GM18907 (cell line): Measurements from ENCODE around the gene BRICD5.

ENCODE experiments used
- ATAC-seq: cut with Tn5 transposase; IDR thresholded peaks from one replicate; pipeline ENCODE4 v1.9.1; 2021; ENCODE audit warnings: mild to moderate bottlenecking, moderate library complexity; ENCODE audit not compliant: unreplicated experiment

Gene BRICD5

DNA sequence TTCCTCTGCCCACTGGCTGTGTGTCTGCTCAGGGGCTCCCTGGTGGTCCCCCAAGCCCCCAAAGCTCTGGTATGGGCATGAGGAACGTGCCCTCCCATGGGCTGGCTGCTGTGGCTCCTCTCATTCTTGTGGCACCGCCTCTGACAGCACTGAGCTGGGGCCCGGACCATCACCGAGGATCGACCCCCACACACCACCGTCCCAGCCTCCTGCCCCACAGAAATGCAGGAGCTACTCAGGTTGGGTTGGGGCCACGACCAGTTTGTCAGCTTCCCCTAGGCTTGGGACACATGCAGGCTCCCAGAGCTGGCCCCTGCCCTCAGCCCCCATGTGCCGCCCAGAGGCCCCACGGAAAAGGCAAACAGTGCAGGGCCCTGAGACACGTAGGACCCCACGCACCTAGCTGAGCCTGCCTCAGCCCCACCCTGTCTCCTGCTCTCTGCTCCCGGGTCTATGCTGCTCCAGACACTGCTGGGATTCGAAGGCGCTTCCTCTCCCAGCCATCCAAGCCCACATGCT lies 11.0 kb downstream of the BRICD5 start:
- ATAC-seq, result no peak

DNA sequence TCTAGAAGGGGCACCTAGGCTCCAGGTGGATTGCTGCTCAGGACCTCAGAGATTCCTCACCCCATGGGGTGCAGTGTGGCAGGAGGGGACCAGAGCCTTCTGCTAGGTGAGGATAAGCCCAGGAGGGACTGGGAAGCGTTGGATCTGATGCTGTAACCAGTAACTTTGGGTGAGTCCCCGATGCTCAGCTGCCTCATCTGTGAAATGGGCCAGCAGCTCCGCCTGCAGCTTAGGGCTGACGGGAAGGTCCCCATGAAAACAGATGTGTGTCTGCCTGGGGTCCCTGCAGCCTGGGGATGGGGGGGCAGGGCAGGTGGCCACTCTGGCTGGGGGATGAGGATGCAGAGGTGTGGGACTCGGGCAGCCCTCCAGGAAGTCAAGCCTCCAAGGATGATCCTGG lies 11.6 kb downstream of the BRICD5 start:
- ATAC-seq, result no peak

DNA sequence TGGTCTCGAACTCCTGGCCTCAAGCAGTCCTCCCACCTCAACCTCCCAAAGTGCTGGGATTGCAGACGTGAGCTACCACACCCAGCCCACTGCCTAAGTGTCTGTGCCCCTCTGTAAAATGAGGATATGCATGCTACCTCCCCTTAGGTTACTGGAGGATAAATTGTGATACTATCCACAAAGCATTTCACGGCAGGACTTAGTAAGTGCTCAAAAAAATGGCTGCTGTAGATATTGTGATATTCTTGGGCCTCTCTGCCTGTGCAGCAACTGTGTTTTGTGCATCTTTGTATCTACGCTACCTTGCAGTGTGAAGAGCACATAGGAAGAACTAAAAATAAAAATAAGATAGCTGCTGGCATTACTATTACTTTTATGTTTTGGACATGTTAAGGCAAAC lies 12.4 kb downstream of the BRICD5 start:
- no peak for ATAC-seq

DNA sequence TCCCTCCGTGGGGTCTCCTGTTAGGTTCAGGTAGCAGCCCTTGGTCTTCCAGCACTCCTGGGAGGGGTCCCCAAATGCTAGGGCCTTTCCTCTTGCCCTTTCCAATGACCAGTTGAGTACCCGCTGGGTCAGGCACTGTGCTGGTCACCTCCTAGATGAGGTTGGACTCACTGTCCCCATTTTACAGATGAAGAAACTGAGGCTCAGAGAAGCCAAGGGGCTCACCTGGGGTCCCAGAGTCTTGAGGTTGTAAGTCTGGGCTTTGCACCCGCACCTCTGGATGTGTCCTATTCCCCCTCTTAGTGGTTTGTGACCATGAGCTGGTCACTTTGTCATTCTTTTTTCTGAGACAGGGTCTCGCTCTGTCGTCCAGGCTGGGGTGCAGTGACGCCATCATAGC lies 12.9 kb downstream of the BRICD5 start:
- ATAC-seq, result no peak

DNA sequence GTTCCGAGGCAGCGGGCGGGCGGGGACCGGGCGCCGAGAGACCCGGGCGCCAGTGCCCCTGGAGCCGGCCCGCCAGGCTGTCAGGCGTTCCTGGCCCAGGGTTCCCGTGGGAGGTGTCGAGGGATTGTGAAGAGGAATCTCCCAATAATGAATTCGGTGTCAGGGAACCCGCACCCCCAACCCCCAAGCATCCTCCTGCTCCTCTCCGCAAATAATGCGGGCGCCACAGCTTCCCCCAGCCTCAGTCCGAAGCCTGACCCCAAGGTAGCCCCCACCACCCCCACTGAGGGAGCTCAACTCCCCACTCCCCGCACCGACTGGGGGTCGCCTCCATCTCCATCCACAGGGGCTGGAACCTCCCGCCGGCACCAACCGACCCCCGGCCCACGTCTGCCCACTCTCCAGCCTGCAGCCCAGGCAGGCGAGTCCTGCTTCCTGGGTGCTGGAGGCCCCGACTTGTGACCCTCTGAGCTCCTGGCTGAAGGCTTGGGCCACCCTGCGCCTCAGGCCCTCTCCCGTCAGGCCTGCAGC lies 13.6 kb downstream of the BRICD5 start:
- ATAC-seq, result no peak

DNA sequence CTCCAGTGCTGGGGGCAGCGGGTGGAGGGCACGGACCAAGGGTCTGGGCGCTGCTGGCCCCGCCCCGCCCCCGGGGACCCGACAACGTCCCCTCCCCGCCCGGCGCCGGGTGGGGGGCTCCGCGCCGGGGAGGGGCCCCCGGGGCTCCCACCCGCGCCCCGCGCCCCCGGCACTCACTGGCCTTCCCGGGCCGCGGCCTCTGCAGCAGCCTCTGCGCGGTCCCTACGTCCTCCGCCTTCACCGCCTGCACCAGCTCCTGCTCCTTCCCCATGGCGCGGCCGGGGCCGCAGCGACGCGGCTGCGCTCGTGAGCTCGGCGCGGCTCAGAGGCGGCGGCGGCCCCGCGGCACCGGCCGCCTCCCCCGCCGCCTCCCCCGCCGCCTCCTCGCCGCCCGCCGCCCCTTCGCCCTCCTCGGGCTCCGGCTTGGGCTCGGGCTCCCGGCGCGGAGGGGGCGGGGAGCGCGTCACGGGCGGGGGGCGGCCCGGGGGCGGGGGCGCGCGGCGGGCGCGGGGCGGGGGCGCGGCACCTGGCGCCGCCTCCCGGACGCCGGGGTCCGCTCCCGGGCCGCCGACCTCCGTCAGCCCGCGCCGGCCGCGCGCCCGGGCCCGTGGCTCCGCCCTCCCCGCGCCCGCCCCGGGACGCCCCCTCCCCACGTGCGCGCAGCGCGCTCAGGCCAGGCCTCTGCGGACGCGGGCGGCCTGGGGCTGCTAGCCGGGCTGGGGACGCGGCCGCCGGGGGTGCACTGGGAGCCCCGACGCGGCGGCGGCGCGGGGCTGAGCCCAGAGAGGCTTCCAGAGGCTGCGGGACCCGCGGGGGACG lies 14.3 kb downstream of the BRICD5 start, which contains the start of gene CASKIN1:
Gene CASKIN1 (minus strand): TSS at position 444 of the 819 bp plus-strand sequence. CDS start 173 bp downstream, at position 271.
- no peak for ATAC-seq

DNA sequence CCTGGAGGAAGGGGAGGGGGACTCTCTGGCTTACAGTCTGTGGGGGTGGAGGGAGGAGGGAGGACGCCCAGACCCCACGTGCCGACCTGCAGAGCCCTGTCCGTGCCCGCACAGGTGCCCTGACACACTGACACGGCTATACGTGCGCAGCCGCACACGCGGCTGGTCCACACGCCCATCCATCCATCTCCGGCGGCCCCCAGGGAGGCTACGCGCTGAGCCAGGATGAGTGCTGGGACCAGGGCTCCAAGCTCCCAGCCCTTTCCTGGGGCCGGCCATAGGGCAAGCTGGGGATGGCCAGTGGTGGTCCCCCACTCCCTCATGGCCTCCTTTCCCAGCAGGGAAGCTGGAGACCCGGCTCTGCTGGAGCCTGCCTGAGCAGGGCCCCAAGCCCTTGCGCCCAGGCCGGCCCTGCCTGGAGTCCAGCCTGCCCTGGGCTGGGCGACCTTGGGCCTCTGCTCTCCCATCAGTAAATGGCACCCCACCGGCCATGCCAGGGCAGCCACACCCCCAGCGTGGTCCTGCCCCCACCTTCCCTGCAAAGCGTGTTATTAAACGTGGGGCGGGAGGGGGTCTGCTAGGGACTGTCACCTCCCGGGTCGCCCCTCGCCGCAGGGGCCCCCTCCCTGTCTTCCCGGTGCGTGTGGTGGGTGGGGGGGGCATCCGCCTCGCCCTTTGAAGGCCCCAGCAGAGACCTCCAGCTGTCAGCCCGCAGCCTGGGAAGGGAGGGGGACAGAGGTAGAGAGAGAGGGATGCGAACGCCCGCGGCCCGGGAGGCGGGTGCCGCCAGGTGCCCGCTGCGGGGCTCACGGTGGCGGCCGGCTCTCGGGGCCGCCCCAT lies 15.1 kb downstream of the BRICD5 start:
- no peak for ATAC-seq

DNA sequence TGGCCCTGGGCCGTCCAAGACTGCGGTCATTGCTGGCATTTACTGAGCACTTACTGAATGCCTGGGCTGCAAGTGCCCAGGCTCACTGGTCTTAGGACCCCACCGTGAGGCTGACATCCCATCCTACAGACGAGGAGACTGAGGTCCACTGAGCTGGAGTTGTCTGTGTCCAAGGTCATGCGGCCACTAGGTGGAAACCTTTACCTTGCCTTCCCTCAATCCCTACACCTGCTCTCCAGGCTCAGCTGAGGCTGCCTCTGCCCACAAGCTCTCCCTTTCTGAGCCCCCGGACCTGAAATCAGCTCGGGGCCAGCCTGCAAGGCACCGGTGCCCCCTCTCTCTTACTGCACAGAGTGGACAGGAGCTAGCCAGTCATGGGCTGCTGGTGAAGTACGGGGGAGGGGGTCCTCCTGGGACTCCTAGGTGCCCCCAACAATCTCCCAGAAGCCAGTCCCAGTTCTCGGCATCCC lies 15.8 kb downstream of the BRICD5 start:
- no peak for ATAC-seq

DNA sequence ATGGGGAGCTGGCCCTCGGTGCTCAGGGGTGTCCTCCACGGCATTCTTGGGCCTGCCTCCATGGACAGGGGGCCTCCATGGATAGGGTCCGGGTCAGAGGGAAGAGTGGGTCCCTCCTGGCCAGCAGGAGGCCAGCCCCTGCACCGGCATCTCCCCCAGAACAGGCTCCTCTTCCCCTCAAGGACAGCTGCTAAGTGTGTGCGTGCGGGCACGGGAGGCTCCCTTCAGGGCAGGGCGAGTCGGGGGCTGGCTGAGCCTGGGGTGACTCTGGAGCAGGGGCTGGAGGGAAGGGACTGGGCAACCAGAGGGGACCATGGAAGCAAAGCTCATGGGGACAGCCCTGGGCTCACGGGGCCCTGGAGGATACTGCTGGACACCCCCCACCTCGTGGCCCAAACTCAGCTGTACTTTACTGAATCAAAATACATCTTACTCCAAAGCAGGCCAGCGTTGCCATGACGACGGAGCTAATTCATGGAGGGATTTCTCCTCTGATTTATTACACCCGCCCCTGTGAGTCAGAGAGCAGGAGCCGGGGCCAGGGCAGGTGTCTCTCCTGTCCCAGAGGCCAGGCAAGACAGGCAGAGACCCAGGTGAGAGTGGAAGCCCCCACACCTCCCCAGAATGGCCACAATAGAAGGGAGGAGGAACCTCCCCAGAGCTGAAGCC lies 16.4 kb downstream of the BRICD5 start:
- ATAC-seq, result no peak

DNA sequence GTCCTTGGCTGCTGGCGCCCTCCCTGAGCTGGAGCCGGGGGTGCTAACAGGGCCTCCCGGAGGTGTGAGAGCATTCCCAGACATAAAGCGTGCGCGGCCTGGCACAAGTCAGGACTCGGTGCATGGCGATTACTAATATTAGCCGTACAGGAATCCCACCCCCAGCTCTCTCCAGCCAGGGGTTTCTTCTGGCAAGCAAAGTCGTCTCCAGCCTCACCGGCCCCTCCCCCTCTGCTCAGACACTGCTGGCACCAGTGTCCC lies 19.3 kb downstream of the BRICD5 start:
- no peak for ATAC-seq

DNA sequence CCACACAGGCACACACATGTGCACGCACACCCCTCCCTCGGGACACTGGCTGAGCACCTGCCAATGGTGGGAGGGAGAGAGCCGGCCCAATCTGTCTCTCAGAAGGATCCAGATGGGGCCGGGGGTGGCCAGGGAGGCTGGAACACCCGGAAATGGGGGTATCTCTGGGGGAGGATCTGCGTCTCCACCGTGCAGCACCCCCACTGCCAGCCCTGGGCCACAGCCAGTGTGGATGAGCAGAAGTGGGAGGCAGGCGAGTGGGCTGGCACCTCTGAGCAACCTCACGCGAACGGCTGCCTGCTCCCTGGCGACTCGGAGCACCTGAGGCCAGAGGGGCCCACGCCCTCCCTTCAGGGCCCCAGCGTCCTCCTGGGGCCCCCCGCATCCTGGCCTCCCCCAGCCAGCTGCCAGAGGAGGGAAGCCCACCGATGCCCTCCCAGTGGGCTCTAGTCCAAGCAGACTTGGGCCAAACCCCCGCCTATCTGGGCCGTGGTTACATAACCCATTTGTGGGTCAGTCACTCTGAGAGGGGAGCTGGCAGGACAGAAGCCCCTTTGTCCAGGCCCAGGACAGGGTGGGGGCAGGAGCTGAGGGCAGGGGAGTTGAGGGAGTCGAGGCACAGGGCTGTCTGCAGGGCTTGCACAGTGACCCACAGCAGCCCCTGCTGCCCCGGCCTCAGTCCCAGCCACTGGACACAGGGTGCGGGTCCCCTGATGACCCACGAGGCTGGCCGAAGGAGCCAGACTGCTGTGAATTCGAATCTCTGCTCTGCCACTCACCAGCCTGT lies 19.8 kb downstream of the BRICD5 start:
- no peak for ATAC-seq

DNA sequence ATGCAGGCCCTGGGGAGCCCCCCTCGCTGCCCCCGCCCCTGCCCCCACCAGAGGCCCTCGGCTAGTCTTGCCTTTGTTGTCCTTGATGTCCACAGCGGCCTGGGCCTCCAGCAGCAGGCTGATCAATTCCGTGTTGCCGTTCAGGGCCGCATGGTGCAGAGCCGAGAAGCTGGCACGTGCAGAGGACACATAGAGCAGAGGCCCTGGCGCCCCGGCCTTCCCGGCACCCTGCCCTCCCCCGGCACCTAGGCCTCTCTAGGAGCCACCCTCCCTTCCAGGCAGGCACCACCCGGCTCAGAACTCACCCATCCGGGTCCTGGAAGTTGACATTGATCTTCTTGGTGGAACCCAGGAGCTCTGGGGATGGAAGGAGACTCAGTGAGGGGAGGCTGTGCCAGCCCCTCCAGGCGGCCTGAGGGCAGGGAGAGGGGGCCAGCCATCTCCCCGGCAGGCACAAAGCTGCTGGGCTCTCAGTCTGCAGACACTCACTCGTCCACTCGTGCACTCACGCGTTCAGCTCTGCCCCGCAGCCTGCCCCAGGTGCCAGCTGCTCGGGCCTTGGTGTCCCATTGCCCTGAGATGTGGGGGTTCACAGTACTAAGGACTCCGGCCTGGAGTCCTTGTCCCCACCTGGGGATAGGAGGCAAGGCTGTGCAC lies 20.5 kb downstream of the BRICD5 start:
- no peak for ATAC-seq

DNA sequence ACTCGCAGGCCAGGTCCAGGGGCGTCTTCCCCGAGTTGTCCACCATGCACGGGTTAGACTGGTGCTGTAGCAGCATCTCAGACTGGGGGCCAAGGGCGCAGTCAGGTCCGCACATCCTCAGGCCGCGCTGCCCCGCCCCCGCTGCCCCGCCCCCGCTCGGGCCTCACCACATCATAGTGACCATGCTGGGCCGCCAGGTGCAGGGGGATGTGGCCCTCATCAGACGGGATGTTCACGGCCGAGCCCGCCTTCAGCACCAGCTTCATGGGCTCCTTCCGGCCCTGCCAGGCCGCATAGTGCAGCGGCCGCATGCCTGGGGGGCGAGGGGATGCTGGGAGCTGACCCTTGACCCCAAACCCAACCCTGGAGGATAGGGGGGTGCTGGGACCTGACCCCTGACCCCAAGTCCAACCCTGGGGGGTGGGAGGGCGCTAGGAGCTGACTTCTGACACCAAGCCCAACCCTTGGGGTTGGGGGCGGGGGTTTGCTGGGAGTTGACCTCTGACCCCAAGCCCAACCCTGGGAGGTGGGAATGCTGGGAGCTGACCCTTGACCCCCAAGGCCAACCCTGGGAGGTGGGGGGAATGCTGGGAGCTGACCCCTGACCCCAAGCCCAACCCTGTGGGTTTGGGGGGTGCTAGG lies 21.3 kb downstream of the BRICD5 start:
- no peak for ATAC-seq

DNA sequence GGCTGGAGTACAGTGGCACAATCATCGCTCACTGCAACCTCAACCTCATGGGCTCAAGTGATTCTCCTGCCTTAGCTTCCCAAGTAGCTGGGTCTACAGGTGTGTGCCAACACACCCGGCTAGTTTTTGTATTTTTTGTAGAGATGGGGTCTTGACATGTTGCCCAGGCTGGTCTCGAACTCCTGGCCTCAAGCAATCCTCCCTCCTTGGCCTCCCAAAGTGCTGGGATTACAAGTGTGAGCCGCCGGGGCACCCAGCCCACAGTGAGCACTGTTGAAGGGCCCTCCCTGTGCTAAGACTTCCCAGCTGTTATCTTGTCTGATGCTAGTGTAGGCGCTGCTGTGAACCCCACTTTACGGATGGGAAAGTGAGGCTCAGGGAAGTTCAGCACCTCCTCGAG lies 22.3 kb downstream of the BRICD5 start:
- no peak for ATAC-seq

DNA sequence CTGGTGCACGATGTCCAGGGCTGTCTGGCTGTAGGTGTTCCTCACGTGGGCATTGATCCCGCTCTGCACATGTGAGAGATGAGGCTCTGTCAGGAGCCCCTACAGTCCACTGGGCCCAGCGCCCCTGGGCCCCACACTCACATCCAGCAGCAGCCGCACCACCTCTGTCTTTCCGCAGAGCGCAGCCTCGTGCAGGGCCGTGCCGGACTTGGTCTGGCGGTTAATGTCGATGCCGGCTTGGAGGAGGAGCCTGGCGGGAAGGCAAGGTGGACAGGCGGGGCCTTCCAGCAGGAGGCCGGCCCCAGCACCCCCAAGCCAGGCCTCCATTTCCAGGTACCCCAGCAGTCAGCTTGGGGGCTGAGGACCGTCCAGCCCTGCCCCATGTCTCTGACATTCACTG lies 23.5 kb downstream of the BRICD5 start:
- no peak for ATAC-seq

DNA sequence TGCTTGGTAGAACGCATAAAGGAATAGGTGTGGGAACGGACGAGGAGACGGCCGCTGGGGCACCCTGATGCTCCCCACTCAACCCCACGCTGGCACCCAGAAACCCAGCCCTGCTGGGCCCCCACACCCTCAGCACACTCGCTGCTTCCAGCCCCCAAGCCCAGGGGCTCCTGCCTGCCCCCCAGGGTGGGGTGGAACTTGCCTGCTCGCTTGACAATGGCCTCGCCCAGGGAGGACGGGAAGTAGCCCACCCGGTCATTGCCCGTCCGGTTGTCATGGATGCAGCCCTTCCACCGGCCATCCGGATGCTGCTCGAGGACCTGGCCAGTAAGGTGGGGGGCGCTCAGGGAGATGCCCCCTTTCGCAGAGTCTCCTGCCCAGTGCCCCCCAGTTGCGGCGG lies 24.2 kb downstream of the BRICD5 start:
- no peak for ATAC-seq

DNA sequence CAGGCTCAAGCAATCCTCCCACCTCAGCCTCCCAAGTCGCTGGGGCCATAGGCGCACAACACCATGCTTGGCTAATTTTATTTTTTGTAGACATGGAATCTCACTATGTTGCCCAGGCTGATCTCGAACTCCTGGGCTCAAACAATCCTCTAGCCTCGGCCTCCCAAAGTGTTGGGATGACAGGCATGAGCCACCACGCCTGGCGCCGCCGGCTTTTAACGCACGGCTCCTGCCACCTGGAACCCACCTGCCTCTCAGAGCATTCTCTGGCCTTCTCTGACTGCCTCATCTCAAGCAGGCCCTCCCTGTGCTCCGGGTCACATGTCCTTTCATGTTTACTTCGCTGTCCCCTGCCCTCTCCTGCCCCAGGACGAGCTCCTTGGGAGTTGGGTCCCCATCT lies 24.6 kb downstream of the BRICD5 start:
- ATAC-seq, result no peak

DNA sequence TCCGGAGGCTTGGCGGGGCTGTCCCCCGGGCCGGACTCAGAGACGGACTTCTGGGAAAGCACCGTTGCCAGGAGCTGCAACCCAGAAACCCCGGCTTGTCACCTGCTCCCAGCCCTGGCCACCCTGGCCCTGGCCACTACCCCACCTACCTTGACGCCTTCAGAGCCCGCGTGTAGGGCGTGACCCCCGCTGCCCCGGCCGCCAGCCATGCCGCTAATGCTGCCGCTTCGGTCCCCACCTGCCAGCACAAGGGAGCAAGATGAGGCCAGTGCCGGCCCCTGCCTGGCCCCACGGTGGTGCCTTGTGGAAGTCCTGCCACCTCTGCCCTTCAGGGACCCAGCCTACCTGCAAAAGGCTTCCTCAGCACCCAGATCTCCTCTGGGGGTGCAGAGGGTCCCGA lies 25.7 kb downstream of the BRICD5 start:
- ATAC-seq, result no peak

DNA sequence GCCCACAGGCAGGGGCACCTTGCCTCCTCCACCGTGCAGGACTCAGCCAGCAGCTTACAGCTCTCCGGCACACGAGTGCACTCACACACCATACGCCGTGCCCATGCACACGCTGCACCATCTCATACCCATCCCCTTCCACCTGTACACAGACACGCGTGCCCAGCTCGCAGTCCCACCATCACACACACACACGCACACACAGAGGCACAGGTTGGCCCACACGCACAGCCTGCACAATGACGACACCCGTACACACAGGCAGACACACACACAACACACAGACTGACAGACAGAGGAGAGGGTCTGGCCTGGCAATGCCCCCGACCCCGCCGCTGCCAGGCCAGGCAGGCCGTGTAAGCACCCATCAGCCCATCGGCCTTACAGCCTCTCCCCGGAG lies 26.3 kb downstream of the BRICD5 start:
- ATAC-seq, result no peak
